VCaP (cell line): ENCODE results near the gene CADM1.

Source experiments
- H3K27ac ChIP-seq: fragments of 450-650 bp; 2 replicates; pipeline ENCODE4 v1.5.1; 2017
- TF ChIP-seq, protein P1 (sequence below): fragments of 450-650 bp; conservative IDR thresholded peaks from 2 replicates; pipeline ENCODE4 v1.5.1; 2017; ENCODE audit warnings: mild to moderate bottlenecking, moderate library complexity

Gene CADM1

DNA sequence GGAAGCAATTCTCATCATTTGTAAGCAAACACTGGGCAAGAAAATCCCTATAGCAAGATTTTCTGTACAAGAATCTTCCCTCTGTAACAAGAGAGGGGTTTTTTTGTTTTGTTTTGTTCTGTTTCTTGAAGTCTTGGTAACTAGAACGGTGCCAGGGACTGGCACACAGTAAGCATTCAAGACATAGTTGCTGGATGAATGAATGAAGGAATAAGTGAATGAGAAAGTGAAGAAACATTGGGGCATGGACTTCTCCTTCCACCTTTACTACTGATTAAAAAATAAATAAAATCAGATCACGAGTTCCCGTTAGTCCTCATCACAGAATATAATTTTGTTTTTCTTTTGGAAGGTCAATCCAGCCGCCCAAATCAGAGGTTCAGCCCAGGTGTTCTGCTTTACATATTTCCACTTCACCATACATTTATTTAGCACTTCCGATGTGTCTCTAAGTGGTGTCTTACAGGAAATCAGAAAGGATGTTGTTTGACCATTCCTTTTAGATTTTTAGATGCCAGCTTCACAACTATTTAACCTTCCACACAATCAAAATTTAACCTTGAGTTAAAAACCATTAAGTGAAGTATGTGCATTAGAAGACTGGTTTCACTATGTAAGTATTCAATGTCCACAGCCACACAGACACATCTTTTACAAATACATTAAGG lies 281.2 kb downstream of the CADM1 start:
- TF ChIP-seq, protein P1, sequence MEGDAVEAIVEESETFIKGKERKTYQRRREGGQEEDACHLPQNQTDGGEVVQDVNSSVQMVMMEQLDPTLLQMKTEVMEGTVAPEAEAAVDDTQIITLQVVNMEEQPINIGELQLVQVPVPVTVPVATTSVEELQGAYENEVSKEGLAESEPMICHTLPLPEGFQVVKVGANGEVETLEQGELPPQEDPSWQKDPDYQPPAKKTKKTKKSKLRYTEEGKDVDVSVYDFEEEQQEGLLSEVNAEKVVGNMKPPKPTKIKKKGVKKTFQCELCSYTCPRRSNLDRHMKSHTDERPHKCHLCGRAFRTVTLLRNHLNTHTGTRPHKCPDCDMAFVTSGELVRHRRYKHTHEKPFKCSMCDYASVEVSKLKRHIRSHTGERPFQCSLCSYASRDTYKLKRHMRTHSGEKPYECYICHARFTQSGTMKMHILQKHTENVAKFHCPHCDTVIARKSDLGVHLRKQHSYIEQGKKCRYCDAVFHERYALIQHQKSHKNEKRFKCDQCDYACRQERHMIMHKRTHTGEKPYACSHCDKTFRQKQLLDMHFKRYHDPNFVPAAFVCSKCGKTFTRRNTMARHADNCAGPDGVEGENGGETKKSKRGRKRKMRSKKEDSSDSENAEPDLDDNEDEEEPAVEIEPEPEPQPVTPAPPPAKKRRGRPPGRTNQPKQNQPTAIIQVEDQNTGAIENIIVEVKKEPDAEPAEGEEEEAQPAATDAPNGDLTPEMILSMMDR = no peak
- no peak overlapping the region for H3K27ac ChIP-seq

DNA sequence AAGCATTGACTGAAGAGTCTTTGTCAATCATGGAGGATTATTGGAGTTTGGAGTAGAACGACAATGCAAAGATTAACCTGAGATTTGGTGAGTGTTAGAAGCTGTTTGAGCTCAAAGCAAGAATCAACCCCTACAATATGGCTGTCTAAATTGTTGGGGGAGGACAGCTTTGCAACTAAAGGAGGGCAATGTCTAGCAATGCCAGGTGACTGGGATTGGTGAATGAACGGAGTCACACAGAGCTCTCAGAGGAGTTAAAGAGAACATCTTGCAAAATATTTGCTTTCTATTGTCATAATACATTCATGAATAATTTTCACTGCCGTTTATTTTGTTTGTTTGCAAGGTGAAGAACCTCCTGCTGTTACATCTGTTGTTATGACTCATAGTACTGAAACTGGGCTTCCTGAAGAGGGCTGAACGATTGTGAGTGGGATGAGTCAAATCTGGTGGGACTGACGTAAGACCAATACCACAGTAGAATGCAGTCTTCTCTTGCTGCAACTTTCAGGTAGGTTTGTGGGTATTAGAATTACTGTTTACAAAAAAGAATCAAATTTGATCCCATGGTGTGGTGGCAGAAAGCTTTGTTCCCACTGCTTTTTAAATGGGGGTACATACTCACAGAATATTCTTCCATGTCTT lies 281.9 kb downstream of the CADM1 start:
- H3K27ac ChIP-seq = no peak overlapping the region
- TF ChIP-seq, protein P1 = no peak

DNA sequence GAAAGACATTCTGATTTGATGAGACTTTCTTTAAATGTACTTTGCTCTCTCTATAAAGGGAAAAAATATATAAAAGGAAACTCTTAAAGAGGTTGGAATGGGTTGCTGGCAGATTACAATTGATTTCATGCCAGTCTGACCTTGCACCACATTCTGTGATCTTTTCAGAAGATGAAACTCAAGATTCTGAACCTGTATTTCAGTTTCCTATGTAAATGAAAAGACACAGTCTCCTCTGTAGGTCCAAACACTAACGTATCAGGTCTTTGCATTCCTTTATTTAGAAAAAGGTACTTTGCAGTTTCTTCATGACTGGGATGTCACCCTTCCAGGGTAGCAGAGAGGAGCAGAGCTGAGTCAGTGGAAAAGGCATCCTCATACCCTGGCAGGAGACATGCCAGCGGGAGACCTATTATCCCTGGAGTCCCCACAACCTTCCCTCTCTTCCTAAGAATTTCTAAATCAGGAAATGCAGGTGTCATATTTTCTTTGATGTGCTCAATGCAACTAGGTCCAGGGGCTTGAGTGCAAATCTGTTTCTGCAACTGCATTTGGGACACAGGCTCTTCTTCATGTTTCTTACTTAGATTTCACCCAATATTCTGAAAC lies 282.6 kb downstream of the CADM1 start:
- peak overlapping the region; percentile 47 for H3K27ac ChIP-seq
- TF ChIP-seq, protein P1 = no peak

DNA sequence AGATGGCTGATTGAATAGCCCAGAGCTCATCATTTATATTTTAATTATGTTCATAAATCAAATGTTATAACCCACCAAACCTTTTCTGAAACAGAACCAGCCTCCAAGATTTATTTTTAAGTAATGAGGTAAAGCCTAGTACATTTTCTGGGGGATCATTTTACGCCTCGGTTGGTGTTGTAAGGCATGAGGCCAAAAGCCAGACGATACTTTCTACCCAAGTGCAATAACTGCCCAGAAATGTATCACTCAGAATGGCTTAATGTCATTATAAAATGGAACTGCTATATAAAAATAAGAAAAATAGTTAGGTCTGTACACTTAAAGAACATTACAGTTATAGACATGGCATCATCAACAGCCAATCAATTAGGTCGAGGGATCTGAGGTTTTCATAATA lies 283.3 kb downstream of the CADM1 start:
- TF ChIP-seq, protein P1 = no peak
- peak overlapping the region; percentile 47 for H3K27ac ChIP-seq

DNA sequence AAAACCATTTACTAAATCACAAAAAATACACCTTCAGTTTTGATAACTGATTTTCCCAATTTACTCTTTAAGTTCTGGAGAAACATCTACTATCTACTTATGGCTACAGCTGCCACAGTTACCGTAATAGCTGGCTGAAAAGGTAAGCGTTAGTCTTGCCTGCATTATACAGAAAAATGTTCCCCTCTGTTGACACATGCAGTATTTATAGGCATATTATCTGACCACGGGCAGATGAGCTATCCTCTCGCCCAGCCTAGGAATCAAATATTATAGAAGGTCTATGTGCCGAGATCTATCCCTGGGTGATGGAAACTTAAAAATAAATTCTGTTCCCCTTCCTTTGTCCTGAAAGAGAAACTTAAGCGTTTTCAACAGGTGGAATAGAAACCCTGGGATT lies 283.8 kb downstream of the CADM1 start:
- TF ChIP-seq, protein P1 = no peak
- H3K27ac ChIP-seq = peak overlapping the region; percentile 47

DNA sequence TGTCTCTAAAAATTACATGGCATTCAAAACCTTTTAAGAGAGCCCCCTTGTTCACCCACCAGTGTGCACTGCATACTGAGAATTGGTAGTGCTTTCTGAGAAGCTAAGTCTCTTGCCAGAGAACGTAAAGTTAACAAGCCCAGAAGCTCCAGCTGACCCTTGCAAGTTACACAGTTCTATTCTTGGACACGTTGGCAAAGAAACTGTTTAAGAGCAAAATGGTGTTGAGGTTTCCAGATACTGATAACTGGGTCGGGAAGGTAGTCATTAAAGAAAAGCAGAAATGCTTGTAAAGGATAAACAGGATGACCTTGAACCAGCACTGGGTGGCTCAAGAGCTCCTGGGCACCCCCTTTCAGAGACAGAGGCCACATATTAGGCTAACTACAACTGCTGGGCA lies 284.8 kb downstream of the CADM1 start:
- peak overlapping the region; percentile 47 for H3K27ac ChIP-seq
- TF ChIP-seq, protein P1 = no peak

DNA sequence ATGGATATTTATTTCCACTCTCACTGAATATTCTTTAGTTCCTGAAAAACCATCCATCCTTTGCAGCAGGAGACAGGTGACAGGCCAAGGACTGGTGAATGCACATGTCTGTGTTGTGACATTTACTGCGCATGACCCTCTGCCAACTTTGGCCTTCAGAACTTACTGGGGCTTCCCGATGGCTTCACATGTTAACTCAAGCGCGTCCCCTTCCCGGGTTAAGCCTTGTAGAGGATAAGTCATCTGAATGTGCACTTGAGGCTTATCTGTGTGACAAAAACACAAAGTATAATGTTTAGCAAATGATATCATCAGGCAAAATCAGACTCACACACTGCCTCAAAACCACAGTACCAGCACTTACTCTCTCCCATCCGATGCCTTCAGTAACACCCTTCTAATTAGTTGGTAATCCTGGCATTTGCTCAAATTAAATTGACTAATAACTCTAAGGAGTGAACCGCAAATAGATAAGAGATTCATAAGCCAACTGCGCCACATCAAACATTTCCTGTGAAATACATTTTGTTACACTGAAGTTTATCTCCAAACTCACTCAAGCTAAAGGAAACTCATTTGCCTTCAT lies 286.4 kb downstream of the CADM1 start:
- no peak overlapping the region for H3K27ac ChIP-seq
- TF ChIP-seq, protein P1 = no peak
